Muscle layer of colon (tissue), 2 donors: Measurements from ENCODE around the gene COL11A2.
"Not testable (repeated sequence)": the region's sequence is repeated elsewhere in the genome, so short reads cannot be mapped to it uniquely, and the experiment has no call there.

Source experiments
- H3K27ac ChIP-seq: one replicate; pipeline ENCODE4 v1.7.0; 2013; ENCODE audit warnings: low read depth, mild to moderate bottlenecking, low read length, moderate library complexity
- H3K27me3 ChIP-seq, 2 donors: one replicate each; pipeline ENCODE4 v1.7.0; 2013; ENCODE audit warnings: low read length in 2 of 2, mild to moderate bottlenecking in 2 of 2; ENCODE audit not compliant: insufficient read depth in 2 of 2, control insufficient read depth in 1 of 2
- H3K36me3 ChIP-seq: one replicate; pipeline ENCODE4 v1.7.0; 2013; ENCODE audit warnings: mild to moderate bottlenecking, low read length; ENCODE audit not compliant: insufficient read depth
- H3K4me1 ChIP-seq: one replicate; pipeline ENCODE4 v1.7.0; 2013; ENCODE audit warnings: mild to moderate bottlenecking, low read length; ENCODE audit not compliant: insufficient read depth
- H3K4me3 ChIP-seq, 2 donors: one replicate each; pipeline ENCODE4 v1.7.0; 2013; ENCODE audit warnings: low read length in 2 of 2, low read depth in 1 of 2, mild to moderate bottlenecking in 1 of 2, moderate library complexity in 1 of 2
- H3K9ac ChIP-seq: one replicate; pipeline ENCODE4 v1.7.0; 2013; ENCODE audit warnings: low read length
- H3K9me3 ChIP-seq: one replicate; pipeline ENCODE4 v1.7.0; 2013; ENCODE audit warnings: mild to moderate bottlenecking, low read length
- donor health status: abdominal sarcoma.
- donor health status: Adenocarcinoma of cecum.

The COL11A2 gene

GRCh38 chr6:33192105-33192646 is at the start of gene COL11A2:
TSS of gene COL11A2 (minus strand) at chr6:33192467. CDS start at chr6:33192240, 227 bp downstream.
- Histone ChIP-seq H3K9me3 (no peaks in the 10 kb centered on the region), H3K4me1 (peaks cover 8% of the 10 kb centered on the region), H3K9ac (no peak within 1 kb of the TSS), H3K27ac (no peak within 1 kb of the TSS), H3K27me3 (peaks cover 7 to 16% of the 10 kb centered on the region in 2 donors), H3K36me3 (peaks cover 32% of the 10 kb centered on the region), H3K4me3 (peak within 1 kb of the TSS; percentile 28 to 55)

DNA sequence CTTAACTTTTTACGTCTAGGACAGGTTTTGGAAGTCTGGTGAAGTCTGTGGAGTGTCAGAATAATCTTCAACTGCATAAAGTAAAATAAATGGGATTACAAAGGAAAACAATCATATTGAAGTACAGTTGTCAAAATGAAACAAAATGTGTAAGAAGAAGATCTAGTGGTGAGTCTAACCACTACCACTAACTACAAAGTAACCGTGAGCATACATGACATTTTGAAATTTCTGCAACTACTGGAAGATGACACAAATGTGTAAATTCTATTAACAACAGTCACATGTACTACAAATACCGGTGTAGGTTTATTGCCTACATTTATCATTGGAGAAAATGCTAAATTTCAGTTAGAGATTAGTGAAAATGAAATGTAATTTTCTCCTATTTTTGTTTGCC is 49.7 kb upstream of the COL11A2 start:
- Histone ChIP-seq H3K27me3 (no peaks in the 10 kb centered on the region), H3K9me3 (no peaks in the 10 kb centered on the region)

GRCh38 chr6:33237741-33238140 is 45.5 kb upstream of the COL11A2 start:
- Histone ChIP-seq H3K9me3 (no peaks in the 10 kb centered on the region), H3K9ac (no peak overlapping the region), H3K36me3 (no peaks in the 10 kb centered on the region), H3K27me3 (no peaks in the 10 kb centered on the region), H3K4me1 (no peaks in the 10 kb centered on the region), H3K27ac (no peak overlapping the region), H3K4me3 (no peak overlapping the region)

More for the DNA sequence above, 49.7 kb upstream of the COL11A2 start:
- no peaks in the 10 kb centered on the region for H3K36me3 ChIP-seq
- no peak overlapping the region for H3K27ac ChIP-seq
- no peaks in the 10 kb centered on the region for H3K4me1 ChIP-seq
- H3K4me3 ChIP-seq, result no peak overlapping the region
- H3K9ac ChIP-seq, result no peak overlapping the region

DNA sequence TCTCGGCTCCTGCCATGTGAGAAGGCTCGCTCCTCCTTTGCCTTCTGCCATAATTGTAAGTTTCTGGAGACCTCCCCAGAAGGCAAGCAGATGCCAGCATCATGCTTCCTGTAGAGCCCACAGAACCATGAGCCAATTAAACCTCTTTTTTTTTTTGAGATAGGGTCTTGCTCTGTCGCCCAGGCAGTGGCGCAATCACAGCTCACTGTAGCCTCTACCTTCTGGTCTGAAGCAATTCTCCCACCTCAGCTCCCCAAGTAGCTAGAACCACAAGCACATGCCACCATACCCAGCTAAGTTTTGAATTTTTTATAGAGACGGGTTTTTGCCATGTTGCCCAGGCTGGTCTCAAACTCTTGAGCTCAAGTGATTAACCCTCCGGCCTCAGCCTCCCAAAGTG is 44.6 kb upstream of the COL11A2 start:
- H3K36me3 ChIP-seq, result no peaks in the 10 kb centered on the region
- no peaks in the 10 kb centered on the region for H3K27me3 ChIP-seq
- H3K27ac ChIP-seq, result no peak overlapping the region
- H3K4me3 ChIP-seq, result no peak overlapping the region
- no peaks in the 10 kb centered on the region for H3K4me1 ChIP-seq
- H3K9me3 ChIP-seq, result no peaks in the 10 kb centered on the region
- no peak overlapping the region for H3K9ac ChIP-seq

GRCh38 chr6:33236328-33236727 is 44.1 kb upstream of the COL11A2 start:
- Histone ChIP-seq H3K27me3 (no peaks in the 10 kb centered on the region), H3K9ac (no peak overlapping the region), H3K4me3 (no peak overlapping the region), H3K27ac (no peak overlapping the region), H3K36me3 (no peaks in the 10 kb centered on the region), H3K4me1 (no peaks in the 10 kb centered on the region), H3K9me3 (no peaks in the 10 kb centered on the region)

DNA sequence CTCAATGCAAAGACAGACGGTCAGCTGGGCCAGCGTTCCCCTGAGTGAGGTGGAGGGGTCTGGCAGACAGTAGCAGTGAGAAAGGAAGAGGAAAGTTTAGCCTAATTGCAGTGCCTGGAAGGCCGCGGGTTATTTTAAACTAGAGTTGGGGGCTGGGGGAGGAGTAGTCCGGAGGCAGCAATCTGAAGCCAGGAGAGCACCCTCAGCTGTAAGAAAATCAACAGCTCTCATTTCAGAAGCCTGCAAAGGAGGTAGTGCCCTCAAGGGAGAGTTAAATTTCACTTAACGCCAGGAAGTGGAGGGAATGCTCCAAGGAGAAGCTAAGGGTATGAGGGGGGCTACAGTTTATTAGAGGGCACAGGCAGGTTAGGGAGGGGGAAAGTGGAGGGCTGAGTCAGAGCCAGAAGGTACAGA is 43.0 kb upstream of the COL11A2 start:
- H3K9me3 ChIP-seq, result no peaks in the 10 kb centered on the region
- no peaks in the 10 kb centered on the region for H3K27me3 ChIP-seq
- H3K27ac ChIP-seq, result no peak overlapping the region
- H3K4me1 ChIP-seq, result no peaks in the 10 kb centered on the region
- H3K36me3 ChIP-seq, result no peaks in the 10 kb centered on the region
- no peak overlapping the region for H3K4me3 ChIP-seq
- H3K9ac ChIP-seq, result no peak overlapping the region

DNA sequence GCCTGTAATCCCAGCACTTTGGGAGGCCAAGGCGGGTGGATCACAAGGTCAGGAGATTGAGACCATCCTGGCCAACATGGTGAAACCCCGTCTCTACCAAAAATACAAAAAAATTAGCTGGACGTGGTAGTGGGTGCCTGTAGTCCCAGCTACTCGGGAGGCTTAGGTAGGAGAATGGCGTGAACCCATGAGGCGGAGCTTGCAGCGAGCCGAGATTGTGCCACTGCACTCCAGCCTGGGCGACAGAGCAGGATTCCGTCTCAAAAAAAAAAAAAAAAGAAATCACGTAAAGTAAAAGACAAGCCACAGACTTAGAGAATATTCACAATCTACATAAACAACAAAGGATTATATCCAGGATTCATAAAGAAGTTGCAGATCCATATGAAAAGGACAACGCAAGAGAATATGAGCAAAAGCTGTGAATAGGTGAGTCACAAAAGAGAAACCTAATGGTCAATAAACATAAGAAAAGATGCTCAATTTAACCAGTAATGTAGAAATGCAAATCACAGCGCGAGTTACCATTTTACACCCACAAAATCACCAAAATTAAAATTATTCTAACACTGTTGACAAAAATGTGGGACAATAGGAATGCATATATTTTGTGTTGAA is 34.3 kb upstream of the COL11A2 start:
- H3K36me3 ChIP-seq, H3K27me3 ChIP-seq, H3K4me3 ChIP-seq, H3K4me1 ChIP-seq, H3K27ac ChIP-seq, H3K9ac ChIP-seq, H3K9me3 ChIP-seq: not testable (repeated sequence)

- Histone ChIP-seq H3K36me3 (no peaks in the 10 kb centered on the region), H3K9me3 (no peaks in the 10 kb centered on the region), H3K9ac (no peak overlapping the region), H3K4me3 (no peak overlapping the region), H3K27me3 (no peaks in the 10 kb centered on the region), H3K4me1 (peaks cover 8% of the 10 kb centered on the region), H3K27ac (no peak overlapping the region)
Observed at GRCh38 chr6:33217681-33218080, 25.4 kb upstream of the COL11A2 start.

DNA sequence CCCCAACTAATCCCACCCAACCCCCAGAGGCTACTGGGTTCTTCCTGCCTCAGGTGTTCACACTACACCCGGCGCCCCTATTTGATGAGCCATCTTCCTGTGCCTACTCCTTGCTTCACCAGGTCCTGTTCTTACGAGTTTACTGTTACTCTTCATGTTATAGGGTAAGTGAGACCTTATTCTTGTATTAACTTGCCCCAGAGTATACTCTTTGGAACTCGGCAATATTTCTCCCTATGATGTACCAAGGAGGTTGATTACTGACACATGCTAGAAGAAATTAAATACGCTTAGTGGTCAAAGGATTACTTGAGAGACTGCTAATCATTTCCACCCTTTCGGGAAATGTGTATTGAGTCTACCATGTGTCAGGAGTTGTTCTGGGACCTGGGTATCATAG is 25.0 kb upstream of the COL11A2 start:
- no peaks in the 10 kb centered on the region for H3K9me3 ChIP-seq
- H3K27me3 ChIP-seq, result no peaks in the 10 kb centered on the region
- H3K4me1 ChIP-seq, result peaks cover 12% of the 10 kb centered on the region
- H3K4me3 ChIP-seq, result no peak overlapping the region
- H3K36me3 ChIP-seq, result peaks cover 2% of the 10 kb centered on the region
- H3K27ac ChIP-seq, result no peak overlapping the region
- no peak overlapping the region for H3K9ac ChIP-seq

GRCh38 chr6:33216117-33216649 is 23.9 kb upstream of the COL11A2 start:
- H3K9me3 ChIP-seq, result no peaks in the 10 kb centered on the region
- no peaks in the 10 kb centered on the region for H3K27me3 ChIP-seq
- H3K36me3 ChIP-seq, result peaks cover 10% of the 10 kb centered on the region
- H3K4me1 ChIP-seq, result peaks cover 13% of the 10 kb centered on the region
- H3K27ac ChIP-seq, result no peak overlapping the region
- no peak overlapping the region for H3K9ac ChIP-seq
- no peak overlapping the region for H3K4me3 ChIP-seq

- Histone ChIP-seq H3K27ac (no peak overlapping the region), H3K9me3 (no peaks in the 10 kb centered on the region), H3K4me1 (peaks cover 13% of the 10 kb centered on the region), H3K27me3 (no peaks in the 10 kb centered on the region), H3K9ac (no peak overlapping the region), H3K36me3 (peaks cover 16% of the 10 kb centered on the region), H3K4me3 (no peak overlapping the region)
Observed at GRCh38 chr6:33215271-33216116, 23.2 kb upstream of the COL11A2 start.
